Astrocyte of the cerebellum (primary cell): ENCODE results near the gene THOC5.
"Not testable (repeated sequence)": the region's sequence is repeated elsewhere in the genome, so short reads cannot be mapped to it uniquely, and the experiment has no call there.

ENCODE experiments used
- DNase-seq: peaks from one replicate; pipeline ENCODE4 v3.0.0-alpha.2; 2011; ENCODE audit warnings: low read depth
- H3K4me3 ChIP-seq: 2 replicates; pipeline ENCODE4 v1.5.1; 2011; ENCODE audit warnings: mild to moderate bottlenecking, low read depth, low read length, moderate library complexity
- CTCF ChIP-seq: IDR thresholded peaks from 2 replicates; pipeline ENCODE4 v1.5.1; 2012; ENCODE audit warnings: low read length, low read depth, moderate library complexity, mild to moderate bottlenecking; ENCODE audit errors: missing control alignments
- in situ Hi-C: cut with HindIII; loops from 2 replicates; pipeline ENCODE4 v1.10.0; 2017; ENCODE audit warnings: low sequenced_read_pairs

The THOC5 gene

GRCh38 chr22:29574762-29575450, 21.3 kb upstream of the THOC5 start:
- no peak for DNase-seq
- TF ChIP-seq CTCF = no peak
- no peak overlapping the region for H3K4me3 ChIP-seq
- in situ Hi-C loops = no loop called here

- no peak overlapping the region for H3K4me3 ChIP-seq
- DNase-seq = no peak
- no peak for TF ChIP-seq CTCF
- in situ Hi-C loops = no loop called here
These were observed 17.5 kb upstream of the THOC5 start for GRCh38 chr22:29570912-29571549.

DNA sequence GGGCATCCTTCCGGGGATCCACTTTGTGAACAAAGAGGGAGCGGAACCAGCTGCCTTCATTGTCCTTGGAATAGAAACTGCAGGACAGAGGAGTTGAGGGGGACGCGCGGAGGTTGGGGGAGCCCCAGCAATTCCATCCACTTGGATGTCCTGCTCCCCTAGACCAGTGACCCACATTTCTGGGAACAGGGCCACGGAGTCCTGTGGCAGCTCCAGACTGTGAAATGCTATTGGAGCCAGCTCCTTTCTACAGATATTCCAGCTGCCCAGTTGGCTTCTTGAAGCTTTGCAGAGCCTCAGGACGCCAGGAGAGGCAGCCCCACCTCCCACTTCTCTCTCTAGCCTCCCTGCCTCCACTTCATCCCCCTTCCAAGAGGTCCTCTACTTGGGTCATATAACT, 16.9 kb upstream of the THOC5 start:
- no peak overlapping the region for H3K4me3 ChIP-seq
- no peak for TF ChIP-seq CTCF
- in situ Hi-C loops = no loop called here
- no peak for DNase-seq

DNA sequence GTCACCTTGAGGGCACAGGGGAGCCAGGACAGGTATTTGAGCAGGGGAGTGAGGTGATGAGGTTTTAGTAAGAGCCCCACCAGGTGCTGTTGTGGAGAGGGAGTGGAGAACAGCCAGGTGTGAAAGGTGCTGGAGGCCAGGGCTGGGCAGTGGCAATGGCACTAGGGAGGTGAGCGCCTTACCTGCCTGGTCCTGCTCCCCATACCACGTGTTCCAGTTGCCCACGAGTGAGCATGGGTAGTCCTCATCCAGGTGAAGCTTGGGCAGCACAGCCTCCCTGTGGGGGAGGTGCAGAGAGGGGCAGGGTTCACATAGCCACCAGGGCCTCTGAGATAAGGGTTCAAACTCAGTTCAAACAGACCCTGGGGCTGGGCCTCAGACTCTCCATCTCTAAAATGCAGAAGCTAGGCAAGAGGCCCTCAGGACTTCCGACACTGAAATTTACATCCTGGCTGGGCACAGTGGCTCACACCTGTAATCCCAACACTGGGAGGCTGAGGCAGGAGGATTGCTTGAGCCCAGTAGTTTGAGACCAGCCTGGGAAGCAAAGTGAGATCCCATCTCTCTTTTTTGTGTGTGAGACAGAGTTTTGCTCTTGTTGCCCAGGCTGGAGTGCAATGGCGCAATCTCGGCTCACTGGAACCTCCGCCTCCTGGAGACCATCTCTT, 15.6 kb upstream of the THOC5 start:
- no peak overlapping the region for H3K4me3 ChIP-seq
- in situ Hi-C loops = no loop called here

DNA sequence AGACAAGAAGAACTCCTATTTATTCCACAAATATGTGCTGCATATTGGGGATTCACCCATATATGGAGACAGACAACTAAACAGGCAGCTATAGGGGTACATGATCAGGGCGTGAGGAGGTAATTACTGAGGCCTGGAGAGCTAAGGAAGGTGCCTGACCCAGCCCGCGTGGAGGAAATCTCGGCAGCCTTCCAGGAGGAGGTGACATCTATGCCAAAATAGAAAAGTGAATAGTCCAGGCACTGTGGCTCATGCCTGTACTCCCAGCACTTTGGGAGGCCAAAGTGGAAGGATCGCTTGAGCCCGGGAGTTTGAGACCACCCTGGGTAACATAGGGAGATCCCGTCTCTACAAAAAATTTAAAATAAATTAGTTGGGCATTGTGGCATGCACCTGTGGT, 13.8 kb upstream of the THOC5 start:
- no peak for TF ChIP-seq CTCF
- DNase-seq = no peak
- in situ Hi-C loops = no loop called here
- no peak overlapping the region for H3K4me3 ChIP-seq

More for the DNA sequence above, 15.6 kb upstream of the THOC5 start:
- DNase-seq = no peak
- no peak for TF ChIP-seq CTCF

- in situ Hi-C loops, H3K4me3 ChIP-seq, DNase-seq: not testable (repeated sequence)
These were observed 13.0 kb upstream of the THOC5 start for GRCh38 chr22:29566513-29566912.
